Ramos (cell line): ENCODE results near the gene NPPA.

Experiments used
- in situ Hi-C: fragments of 300-500 bp; cut with MboI; formaldehyde crosslinking; loops from one replicate; pipeline ENCODE4 v1.14.3; 2022; ENCODE audit warnings: low sequenced_read_pairs; ENCODE audit not compliant: unreplicated experiment

The NPPA gene

DNA sequence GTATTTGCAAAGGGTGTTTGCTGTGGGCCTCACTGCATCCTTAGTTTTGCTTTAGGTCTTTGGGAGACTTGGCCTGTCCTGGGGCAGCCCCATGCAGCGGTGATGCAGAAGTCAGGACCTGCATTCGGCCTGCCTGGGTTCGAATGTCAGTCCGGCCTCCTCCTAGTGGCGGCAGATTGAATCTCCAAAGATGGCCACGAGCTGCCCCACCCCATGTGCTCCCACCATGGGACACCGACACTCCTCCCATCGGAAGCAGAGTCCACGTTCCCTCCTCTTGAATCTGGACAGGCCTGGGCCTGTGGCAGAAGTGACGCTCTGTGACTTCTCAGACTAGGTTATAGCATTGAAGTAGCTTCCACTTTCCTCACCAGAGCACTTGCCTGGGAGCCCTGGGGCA lies 27.5 kb upstream of the NPPA start:
- in situ Hi-C loops, result no loop called here

DNA sequence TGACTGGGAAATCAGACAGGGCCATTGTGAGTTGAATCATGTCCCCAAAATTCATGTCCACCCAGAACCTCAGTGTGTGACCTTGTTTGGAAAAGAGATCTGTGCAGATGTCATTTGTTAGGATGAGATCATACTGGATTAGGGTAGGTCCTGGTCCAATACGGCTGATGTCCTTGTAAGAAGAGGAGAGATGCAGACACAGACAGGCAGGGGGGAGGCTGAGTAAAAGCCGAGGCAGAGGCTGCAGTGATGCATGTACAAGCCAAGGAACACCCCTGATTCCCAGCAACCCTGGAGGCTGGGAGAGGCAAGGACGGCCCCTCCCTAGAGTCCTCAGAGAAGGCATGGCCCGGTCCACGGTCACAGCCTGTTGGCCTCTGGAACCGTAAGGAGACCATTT lies 27.0 kb upstream of the NPPA start:
- in situ Hi-C loops, result no loop called here

DNA sequence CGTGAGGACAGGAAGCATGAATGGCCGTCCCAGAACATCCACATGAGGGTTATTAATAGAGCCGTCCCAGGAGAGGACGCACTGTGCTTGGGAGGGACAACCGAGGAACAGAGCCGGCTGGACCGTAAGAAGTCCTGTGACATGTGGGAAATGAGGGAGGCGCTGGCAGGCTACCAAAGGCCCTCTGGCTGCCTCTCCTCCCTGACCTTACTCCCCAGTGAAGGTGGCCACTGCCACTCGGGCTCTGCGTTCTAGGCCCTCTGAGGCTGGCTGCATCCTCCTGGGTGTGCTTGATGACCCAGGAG lies 26.6 kb upstream of the NPPA start:
- in situ Hi-C loops, result no loop called here

DNA sequence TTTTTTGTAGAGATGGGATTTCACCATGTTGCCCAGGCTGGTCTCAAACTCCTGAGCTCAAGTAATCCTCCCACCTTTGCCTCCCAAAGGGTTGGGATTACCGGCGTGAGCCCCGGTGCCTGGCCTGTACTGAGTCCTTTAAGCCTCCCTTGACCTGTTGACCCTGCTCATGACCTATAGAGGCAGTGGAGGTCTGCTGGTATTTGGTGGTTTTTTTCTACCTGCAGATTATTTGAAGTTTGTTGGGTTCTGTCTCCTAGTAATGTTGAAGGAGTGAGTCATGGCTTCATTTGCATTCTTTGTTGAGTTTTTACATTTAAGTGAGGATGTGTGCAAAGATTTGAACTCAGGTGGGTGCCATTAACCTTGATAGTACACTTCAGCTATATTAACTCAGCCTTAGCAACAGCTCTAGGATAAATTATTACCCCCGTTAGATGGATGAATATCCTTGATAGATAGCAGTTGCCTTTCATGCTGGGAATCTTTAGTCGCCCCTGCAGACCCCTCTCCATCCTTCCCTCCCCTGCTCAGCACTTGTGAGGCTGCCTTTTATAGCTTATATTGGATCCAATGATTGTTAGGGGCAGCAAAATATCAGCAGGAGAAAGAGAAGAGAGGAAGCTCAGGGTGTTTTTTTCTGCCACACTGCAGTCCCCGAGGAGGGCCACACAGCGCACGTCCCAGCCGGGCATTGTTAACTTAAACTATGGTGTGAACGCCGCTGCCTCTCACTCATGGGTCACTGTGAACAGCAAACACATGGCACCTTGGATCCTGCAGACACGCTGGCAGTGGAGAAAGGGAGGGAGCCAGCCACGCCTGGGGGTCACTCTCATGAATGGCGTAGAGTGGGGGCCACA lies 26.0 kb upstream of the NPPA start:
- in situ Hi-C loops, result no loop called here

DNA sequence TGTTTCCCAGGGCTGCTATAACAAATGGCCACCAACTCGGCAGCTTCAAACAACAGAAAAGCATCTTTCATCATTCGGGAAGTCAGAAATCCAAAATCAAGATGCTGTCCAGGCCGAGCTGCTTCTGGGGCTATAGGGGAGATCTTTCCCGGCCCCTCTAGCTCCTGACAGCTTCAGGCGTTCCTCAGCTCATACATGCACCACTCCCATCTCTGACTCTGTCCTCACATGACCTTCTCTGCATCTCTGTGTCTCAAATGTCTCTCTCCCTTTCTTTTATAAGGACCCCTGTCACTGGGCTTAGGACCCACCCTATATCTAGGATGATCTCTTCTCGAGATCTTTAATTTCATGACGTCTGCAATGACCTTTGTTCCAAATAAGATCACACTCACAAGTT lies 25.0 kb upstream of the NPPA start:
- in situ Hi-C loops, result no loop called here

DNA sequence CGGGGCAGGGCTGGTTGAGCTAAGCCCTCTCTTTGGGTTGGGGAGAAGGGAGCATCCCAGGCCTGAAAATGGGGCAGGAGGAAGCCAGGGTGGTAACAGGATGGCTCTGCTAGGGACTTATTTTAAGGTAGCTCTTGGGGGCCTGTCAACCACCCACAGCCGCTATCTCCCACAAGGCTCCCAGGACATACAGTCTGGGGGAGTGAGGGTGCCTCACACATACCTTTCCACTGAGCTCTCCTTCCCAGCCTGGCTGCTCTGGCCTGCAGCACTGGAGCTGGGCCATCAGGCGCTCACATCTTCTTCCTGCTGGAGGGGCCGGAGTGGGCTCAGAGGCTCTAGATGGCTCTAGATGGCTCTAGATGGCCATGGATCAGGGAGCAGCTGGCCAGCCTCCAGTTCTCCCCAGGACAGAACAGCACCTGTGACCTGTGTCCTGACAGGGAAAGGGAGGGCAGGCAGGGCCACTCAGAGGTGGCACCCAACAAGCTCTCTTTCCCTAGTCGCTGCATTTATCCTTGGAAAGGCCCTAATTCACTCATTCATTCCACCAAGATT lies 22.1 kb upstream of the NPPA start:
- in situ Hi-C loops, result no loop called here

DNA sequence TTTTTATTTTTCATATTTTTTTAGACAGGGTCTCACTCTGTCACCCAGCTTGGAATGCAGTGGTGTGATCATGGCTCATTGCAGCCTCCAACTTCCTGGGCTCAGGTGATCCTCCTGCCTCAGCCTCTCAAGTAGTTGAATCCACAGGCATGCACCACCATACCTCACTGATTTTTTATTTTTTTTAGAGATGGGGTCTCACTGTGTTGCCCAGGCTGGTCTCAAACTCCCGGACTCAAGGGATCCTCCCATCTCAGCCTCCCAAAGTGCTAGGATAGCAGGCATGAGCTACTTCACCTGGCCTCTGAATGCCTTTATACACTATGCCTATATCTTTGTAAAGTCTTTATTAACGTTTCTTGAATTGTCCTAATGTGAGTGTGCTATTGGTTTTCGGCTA lies 21.5 kb upstream of the NPPA start:
- in situ Hi-C loops, result no loop called here

DNA sequence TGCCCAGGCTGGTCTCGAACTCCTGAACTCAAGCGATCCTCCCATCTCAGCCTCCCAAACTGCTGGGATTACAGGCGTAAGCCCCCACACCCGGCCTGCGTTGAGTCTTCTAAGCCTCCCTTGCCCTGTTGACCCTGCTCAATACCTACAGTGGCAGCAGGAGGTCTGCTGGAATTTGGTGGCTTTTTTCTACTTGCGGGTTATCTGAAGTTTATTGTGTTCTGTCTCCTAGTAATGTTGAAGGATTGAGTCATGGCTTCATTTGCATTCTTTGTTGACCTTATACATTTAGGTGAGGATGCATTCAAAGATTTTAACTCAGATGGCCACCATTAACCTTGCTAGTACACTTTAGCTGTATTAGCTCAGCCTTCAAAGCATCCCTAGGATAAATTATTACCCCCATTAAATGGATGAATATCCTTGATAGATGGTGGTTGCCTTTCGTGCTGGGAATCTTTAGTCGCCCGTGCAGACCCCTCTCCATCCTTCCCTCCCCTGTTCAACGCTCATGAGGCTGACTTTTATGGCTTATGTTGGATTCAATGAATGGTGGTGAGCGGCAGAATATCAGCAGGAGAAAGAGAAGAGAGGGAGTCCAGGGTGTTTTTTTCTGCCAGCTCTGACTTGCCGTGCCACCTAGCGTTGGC lies 20.9 kb upstream of the NPPA start:
- in situ Hi-C loops, result no loop called here

DNA sequence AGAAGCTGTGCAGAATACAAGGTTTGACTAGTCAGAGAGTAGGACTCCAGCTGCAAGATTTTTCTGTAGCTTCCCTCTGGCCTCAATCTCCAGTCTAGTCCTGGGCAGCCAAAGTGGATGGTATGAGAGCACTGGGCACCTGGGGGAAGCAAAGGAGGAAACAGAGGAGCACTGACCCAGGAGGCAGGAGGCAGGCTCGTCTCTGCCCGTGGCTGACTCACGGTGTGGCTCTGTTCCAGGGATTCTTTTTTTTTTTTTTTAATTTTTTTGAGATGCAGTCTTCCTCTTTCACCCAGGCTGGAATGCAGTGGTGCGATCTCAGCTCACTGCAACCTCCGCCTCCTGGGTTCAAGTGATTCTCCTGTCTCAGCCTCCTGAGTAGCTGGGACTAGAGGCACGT lies 15.3 kb upstream of the NPPA start:
- in situ Hi-C loops, result no loop called here

DNA sequence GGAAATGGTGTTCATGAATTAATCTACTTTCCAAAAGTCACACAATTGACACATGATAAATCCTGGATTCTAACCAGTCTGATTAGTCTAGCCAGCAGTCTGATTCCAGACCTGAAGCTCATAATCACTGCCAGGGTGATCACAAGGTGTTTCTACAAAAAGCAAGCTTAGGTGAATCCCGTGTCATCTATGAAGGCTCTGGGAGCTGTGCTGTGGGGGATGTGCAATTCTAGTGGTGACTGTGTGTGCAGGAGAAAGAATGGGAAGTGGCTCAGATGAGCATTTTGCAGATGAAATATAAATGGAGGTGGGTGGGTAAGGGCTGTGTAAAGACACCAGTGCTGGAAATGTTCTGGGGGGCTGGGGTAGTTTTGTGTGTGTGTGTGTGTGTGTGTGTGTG lies 13.0 kb upstream of the NPPA start:
- in situ Hi-C loops, result no loop called here

DNA sequence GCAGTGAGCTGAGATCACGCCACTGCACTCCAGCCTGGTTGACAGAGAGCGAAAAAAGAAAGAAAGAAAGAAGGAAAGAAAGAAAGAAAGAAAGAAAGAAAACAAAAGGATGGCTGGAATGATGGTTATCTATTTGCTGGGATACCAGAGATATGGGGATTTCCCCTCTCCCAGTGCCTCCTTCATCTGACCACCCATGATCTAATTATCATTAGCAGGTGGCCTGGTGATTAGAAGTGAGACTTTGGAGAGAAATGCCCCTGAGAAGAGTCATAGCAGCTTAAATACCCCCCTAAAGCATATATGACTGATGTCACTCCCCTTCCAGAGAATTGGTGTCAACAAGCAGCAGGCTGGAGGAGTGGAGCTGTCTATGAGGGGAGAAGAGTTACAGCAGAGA lies 12.5 kb upstream of the NPPA start:
- in situ Hi-C loops, result no loop called here

DNA sequence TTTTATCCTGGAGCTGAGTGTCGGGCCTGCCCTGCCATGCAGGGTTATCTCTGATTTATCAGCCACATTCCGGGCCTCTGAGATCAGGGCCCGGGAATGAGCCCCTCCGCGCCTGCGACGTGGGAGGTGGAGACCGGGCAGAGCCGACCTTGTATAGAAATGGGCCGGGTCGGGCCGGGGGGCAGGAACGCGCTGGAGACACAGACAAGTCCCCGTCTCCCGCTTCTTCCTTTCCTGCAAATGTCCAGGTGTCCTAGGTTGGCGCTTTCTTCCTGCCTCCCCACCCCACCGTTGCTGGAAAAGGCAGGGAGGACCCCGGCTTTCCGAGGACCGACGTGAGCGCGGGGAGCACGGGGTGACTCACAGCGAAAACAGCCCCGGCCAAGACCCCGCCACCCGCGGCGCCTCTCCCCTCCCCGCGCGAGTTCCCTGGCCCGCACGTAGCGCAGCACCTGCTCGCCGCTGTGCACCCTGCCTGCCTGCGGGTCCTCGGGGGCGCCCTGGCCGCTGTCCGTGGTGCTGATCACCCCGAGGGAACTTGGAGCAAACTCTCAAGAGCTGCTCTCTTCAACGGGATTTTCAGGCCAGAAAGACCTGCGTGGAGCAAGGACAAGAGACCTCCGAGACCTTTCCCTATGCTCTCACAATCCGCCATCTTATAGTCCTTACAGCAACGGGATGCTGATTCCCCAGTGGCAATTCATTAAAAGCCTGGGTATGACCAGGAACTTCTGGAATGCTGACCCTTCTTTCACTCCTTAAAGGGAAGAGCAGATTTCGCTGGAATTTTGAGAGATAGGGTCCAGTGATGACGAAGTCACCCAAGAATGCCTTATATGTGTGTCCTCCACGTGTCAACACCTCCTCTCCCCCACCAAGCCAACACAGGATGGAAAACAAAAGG lies 11.6 kb upstream of the NPPA start:
- in situ Hi-C loops, result no loop called here

DNA sequence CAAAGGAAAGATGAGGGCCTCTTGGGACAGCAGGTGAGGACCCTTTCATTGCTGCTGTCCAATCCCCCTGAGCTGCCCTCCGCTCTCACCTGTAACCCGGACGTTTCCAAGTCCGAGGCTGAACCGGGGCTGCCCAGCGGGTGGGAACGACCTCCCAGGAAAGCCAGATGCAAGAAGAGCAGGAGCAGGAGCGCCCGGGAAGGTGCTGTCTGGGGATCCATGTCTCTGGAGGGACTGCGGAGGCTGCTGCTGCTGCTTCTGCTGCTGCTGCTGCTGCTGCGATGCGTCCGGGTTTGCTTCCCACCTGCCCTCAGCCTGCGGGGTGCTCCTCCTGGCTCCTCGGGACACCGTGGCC lies 11.0 kb upstream of the NPPA start, which contains the start of gene NPPB:
Gene NPPB, minus strand, starts transcription at position 333 of the 355 bp plus-strand sequence. Its CDS starts 112 bp downstream, at position 221.
- in situ Hi-C loops, result no loop called here

DNA sequence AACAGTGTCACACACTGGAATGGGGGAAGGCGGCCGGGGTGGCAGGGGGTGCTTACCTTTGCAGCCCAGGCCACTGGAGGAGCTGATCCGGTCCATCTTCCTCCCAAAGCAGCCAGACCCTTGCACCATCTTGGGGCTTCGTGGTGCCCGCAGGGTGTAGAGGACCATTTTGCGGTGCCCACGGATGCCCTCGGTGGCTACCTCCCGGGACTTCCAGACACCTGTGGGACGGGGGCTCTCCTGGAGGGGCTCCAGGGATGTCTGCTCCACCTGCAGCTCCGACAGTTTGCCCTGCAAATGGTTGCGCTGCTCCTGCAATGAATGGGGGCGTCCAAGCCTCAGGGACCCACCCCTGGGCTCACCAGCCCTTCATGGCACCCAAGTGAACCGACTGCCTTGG lies 10.6 kb upstream of the NPPA start:
- in situ Hi-C loops, result no loop called here

DNA sequence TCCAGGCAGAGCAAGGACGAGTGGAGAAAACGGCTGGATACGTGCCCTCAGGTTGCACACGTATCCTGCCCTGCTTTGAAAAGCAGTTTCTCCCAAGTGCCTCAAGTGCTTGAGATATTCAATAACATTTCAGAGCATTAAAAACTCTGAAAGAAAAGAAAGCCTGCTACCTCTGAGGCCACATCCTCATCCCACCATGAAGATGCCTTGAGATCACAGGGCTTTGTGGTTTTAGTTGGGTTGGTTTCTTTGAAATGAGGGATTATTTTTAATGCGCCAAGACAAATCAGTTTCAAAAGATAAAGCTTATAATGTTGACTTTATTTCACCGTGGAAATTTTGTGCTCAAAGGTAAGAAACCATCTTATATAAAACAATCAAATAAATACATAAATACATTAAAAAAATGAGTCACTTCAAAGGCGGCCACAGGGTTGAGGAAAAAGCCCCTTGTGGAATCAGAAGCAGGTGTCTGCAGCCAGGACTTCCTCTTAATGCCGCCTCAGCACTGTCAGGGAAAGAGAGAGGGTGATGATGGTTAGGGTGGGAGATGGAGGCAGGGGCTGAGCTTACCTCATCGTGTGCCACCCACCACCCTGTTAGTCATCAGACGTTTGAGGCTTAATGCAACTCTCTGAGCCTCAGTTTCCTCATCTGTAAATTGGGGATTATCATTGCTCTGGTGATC lies 9.7 kb upstream of the NPPA start:
- in situ Hi-C loops, result no loop called here

DNA sequence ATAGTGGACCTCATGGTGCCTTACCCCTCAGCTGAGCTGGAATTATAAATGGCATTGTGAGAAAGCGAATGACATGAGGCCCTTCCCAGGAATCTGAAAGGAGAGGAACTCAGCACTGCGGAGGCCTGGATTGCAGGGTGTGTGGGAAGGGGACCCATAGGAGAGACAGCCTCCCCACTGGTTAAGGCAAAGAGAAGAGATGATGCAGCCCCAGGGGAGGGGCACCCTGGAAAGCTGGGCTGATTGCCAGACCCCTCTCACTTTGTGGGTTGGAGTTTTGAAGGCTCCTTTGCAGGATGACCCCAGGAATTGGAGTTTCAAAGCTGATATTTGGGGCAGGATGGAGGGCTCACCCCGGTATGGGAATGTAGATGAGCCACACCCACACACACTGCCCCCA lies 9.1 kb upstream of the NPPA start:
- in situ Hi-C loops, result no loop called here

DNA sequence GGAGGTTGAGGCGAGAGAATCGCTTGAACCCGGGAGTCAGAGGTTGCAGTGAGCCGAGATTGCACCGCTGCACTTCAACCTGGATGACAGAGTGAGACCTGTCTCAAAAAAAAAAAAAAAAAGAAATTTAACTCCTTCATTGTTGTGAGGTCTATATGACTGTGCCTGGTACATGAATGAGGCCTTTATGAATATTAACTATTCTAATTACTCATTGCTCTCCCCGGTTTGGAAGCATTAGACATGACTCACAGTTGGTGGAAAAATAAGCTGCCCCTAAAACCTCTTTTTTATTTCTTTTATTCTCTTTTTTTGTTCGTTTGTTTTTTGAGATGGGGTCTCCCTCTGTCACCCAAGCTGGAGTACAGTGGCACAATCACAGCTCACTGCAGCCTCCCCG lies 7.8 kb upstream of the NPPA start:
- in situ Hi-C loops, result no loop called here

DNA sequence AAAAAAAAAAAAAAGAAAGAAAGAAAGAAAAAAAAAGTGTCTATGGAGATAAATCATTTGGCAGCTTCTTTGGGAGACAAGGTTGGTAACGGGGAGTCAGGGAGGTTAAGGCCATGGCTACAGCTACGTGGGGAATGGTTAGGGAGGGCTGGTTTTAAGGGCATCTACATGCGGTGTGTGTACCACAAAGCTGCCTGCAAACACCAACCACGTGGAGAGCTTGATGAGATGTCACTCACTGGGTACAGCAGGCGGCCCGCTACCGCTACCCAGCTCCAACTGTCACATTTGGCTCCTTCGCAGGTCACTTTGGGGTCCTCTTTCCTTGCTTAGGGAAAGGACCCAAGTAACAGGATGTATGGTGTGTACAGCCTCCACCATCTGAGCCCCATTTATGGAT lies 6.9 kb upstream of the NPPA start:
- in situ Hi-C loops, result no loop called here

DNA sequence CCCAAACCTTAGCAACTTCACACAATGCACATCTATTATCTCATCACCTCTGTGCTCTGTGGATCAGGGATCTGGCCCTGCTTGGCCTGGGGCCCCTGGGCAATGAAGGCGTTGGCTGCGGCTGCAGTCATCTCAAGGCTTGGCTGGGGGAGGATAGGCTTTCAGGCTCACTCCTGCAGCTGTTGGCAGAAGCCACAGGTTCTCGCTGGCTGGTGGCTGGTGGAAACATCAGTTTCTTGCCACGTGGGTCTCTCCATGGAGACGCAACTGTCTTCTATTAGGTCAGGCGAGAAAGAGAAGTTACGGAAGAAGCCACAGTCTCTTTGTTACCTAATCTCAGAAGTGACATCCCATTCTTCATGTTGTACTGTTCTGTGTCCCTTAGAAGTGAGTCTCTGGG lies 3.6 kb upstream of the NPPA start:
- in situ Hi-C loops, result no loop called here

DNA sequence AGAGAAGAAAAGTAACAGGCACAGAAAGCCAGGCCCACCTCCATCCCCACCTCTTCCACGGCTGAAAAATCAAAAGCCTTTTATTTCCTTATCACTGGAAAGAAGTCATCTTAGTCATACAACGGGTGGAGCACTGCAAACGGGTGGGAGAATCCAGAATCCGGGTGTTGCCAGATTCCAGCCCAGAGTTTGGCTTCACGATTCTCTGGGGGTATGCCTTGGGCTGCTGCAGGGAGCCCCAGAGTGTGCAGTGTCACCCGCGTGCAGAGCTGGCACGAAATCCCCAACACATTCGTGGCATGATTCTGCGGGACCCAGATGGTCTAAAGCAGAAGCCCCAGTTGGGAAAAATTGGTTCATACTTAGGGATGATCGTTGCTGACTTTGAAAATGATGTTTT lies 2.6 kb upstream of the NPPA start:
- in situ Hi-C loops, result no loop called here
